GM06990 (cell line): ENCODE measurements around the gene AKT1.

Experiments used
- DNase-seq: peaks from one replicate; pipeline ENCODE4 v3.0.0-alpha.2; 2011; ENCODE audit not compliant: insufficient read length; ENCODE audit errors: extremely low read depth
- H3K27me3 ChIP-seq: replicated peaks from 2 replicates; pipeline ENCODE4 v1.6.0; 2011; ENCODE audit warnings: low read length; ENCODE audit not compliant: control insufficient read depth, insufficient read depth
- H3K36me3 ChIP-seq: 2 replicates; pipeline ENCODE4 v1.5.1; 2011; ENCODE audit warnings: low read length; ENCODE audit not compliant: control insufficient read depth, insufficient read depth
- H3K4me3 ChIP-seq: replicated peaks from 2 replicates; pipeline ENCODE4 v1.5.1; 2011; ENCODE audit warnings: low read depth, mild to moderate bottlenecking, control low read depth, low read length
- TF ChIP-seq, protein P1 (sequence below): IDR thresholded peaks from 2 replicates; pipeline ENCODE4 v1.5.1; 2011; ENCODE audit warnings: low read length, control low read depth, mild to moderate bottlenecking, inconsistent platforms; ENCODE audit not compliant: insufficient read depth, poor library complexity, severe bottlenecking

AKT1 gene

DNA sequence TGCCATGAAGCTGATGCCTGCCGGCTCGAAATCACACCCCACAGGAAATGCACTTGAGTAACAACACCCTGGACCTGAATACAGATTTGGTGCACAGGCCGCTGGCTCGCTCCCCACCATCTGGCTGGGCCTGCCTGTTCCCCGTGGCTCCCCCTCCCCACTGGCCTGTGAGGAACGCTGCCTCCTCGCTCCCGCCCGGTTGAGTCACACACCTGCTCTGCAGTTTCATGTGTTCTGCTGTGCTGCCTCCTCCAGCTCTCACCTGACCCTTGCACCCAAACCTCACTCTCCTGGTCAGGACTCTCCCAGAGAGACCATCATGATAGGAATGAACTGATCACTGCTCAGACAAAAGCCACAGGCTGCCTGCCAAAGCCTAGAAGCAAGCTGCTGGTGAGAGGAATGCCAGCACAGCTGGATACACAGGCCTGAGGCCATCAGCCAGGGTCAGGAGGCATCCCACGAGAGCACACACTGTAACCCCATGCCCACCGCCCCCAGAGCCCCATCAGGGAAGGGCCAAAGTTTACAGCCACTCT is 46.4 kb downstream of the AKT1 start:
- H3K4me3 ChIP-seq = no peak overlapping the region
- no peak for DNase-seq
- no peaks in the 10 kb centered on the region for H3K27me3 ChIP-seq
- TF ChIP-seq, protein P1, sequence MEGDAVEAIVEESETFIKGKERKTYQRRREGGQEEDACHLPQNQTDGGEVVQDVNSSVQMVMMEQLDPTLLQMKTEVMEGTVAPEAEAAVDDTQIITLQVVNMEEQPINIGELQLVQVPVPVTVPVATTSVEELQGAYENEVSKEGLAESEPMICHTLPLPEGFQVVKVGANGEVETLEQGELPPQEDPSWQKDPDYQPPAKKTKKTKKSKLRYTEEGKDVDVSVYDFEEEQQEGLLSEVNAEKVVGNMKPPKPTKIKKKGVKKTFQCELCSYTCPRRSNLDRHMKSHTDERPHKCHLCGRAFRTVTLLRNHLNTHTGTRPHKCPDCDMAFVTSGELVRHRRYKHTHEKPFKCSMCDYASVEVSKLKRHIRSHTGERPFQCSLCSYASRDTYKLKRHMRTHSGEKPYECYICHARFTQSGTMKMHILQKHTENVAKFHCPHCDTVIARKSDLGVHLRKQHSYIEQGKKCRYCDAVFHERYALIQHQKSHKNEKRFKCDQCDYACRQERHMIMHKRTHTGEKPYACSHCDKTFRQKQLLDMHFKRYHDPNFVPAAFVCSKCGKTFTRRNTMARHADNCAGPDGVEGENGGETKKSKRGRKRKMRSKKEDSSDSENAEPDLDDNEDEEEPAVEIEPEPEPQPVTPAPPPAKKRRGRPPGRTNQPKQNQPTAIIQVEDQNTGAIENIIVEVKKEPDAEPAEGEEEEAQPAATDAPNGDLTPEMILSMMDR = no peak
- no peaks in the 10 kb centered on the region for H3K36me3 ChIP-seq

DNA sequence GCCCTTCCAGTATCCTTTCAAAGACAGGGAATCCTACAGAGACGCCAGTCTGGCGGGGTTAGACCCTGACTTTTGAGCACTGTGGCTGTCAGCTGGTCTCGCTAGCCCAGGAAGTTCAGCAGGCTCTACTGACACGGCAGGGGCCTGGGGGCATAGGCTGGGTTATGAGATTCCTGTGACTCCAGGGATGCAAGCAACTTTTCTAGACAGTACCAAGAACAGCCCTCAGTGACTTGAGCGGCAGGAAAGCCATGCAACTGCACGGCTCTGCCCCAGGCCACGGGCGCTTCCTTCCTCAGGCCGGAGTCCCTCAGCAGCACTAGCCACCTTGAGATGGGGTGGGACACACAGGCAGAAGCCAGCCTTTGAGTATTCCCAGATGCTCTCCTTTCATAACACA is 47.7 kb downstream of the AKT1 start:
- H3K27me3 ChIP-seq = no peaks in the 10 kb centered on the region
- H3K4me3 ChIP-seq = no peak overlapping the region
- TF ChIP-seq, protein P1 = no peak
- H3K36me3 ChIP-seq = no peaks in the 10 kb centered on the region
- no peak for DNase-seq

DNA sequence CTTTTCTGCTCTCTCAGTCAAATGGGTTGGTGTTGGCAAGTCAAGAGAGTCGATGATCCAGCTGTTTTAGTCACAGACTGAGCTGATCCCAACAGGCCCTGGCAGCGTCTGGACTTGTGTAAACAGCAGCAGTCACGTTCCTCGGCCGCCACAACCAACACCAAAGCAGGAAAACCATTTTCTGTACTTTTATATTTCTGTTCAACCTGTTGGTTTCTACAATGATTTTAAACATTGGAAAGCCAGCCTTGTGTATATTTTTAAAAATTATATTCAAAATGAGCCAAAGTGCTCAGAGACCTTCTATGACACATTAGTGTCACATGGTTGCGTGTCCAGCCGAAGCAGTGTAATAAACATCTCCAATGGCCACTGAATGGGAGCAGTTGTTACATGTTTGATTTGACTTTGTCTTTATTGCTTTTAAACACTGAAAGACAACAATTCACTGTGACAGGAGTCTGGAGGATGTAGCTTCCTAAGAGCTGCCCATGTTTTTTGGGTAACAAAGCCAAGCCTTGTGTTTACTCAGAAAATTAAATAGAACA is 48.5 kb downstream of the AKT1 start:
- Histone ChIP-seq H3K36me3 (no peaks in the 10 kb centered on the region), H3K4me3 (no peak overlapping the region), H3K27me3 (no peaks in the 10 kb centered on the region)
- TF ChIP-seq, protein P1 = no peak
- DNase-seq = no peak

DNA sequence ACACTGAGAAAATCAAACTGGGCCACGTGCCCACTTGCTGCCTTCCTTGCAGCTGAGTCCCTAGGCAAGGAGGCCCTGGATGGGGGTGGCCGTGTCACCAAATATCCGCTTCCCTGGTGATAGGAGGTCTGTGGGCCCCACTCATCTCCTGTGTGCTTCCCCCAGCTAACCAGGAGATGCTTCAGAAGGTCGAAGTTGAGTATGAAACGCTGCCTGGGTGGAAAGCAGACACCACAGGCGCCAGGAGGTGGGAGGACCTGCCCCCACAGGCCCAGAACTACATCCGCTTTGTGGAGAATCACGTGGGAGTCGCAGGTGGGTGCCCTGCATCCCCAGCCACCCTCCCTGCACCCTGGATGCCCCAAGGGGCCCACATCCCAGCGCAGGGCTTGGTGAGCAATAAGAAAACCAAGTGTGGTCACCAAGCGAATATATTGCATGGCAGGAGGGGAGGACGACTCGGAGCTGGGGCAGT is 49.4 kb downstream of the AKT1 start:
- Histone ChIP-seq H3K36me3 (no peaks in the 10 kb centered on the region), H3K4me3 (no peak overlapping the region)
- TF ChIP-seq, protein P1 = no peak

DNA sequence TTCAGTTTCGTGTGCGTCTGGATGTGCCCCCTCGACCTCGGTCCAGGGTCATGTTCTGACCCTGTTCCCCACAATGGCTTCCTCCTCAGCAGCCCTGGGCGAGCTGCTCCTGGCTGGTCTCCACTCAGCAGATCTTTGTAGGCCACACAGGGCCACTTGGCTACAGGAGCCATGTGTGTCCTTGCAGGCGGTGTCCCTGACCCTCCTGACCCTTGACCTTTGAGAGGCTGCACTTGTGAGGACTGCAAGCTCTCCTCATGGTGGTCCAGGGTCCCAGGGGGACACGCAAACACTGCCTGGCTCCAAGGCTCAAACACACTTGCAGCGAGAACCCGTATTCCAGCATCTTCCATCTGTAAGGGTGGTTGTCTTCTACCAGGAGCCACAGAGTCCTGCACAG is 50.1 kb downstream of the AKT1 start:
- DNase-seq = no peak
- no peaks in the 10 kb centered on the region for H3K36me3 ChIP-seq
- H3K4me3 ChIP-seq = no peak overlapping the region
- TF ChIP-seq, protein P1 = no peak
- no peaks in the 10 kb centered on the region for H3K27me3 ChIP-seq

More for the DNA sequence above, 49.4 kb downstream of the AKT1 start:
- DNase-seq = peak; percentile 49
- H3K27me3 ChIP-seq = no peaks in the 10 kb centered on the region
